HEK293T (cell line): ENCODE data around the gene LMCD1.

Source experiments
- CTCF ChIA-PET: fragments of 350-600 bp; formaldehyde crosslinking; extraction: SDS; loops from one replicate; lab custom pipeline; 2021; ENCODE audit warnings: antibody characterized with exemption, inconsistent platforms; lab: Yijun Ruan, JAX
- POLR2A ChIA-PET: fragments of 350-600 bp; formaldehyde crosslinking; extraction: SDS; loops from one replicate; lab custom pipeline; 2020; ENCODE audit warnings: antibody characterized with exemption, inconsistent platforms; lab: Yijun Ruan, JAX
- DNase-seq: peaks from one replicate; pipeline ENCODE4 v3.0.0; 2012; ENCODE audit warnings: mixed read lengths; ENCODE audit errors: extremely low spot score
- ARNT ChIP-seq: fragments of 450-650 bp; IDR thresholded peaks from 2 replicates; pipeline ENCODE4 v1.6.1; 2017; ENCODE audit warnings: mild to moderate bottlenecking
- BHLHE40 ChIP-seq: fragments of 450-650 bp; IDR thresholded peaks from 2 replicates; pipeline ENCODE4 v1.6.1; 2016; ENCODE audit warnings: mild to moderate bottlenecking, moderate library complexity, borderline replicate concordance
- CTBP1 ChIP-seq: fragments of 450-650 bp; IDR thresholded peaks from 2 replicates; pipeline ENCODE4 v1.6.1; 2016; ENCODE audit warnings: borderline replicate concordance
- ELF4 ChIP-seq: fragments of 450-650 bp; IDR thresholded peaks from 2 replicates; pipeline ENCODE4 v1.6.1; 2017; ENCODE audit warnings: antibody characterized with exemption
- FOXA1 ChIP-seq: fragments of 450-650 bp; IDR thresholded peaks from 2 replicates; pipeline ENCODE4 v1.6.1; 2016; ENCODE audit warnings: mild to moderate bottlenecking
- FOXK2 ChIP-seq: fragments of 450-650 bp; IDR thresholded peaks from 2 replicates; pipeline ENCODE4 v1.6.1; 2016; ENCODE audit warnings: mild to moderate bottlenecking
- FOXM1 ChIP-seq: fragments of 450-650 bp; IDR thresholded peaks from 2 replicates; pipeline ENCODE4 v1.6.1; 2017; ENCODE audit warnings: mild to moderate bottlenecking, borderline replicate concordance
- HDGF ChIP-seq: fragments of 450-650 bp; IDR thresholded peaks from 2 replicates; pipeline ENCODE4 v1.6.1; 2017; ENCODE audit warnings: antibody characterized with exemption, borderline replicate concordance
- L3MBTL2 ChIP-seq: fragments of 450-650 bp; conservative IDR thresholded peaks from 2 replicates; pipeline ENCODE4 v1.6.1; 2016; ENCODE audit warnings: mild to moderate bottlenecking
- LEF1 ChIP-seq: fragments of 450-650 bp; IDR thresholded peaks from 2 replicates; pipeline ENCODE4 v1.6.1; 2017; ENCODE audit warnings: mild to moderate bottlenecking, borderline replicate concordance
- NFRKB ChIP-seq: fragments of 450-650 bp; IDR thresholded peaks from 2 replicates; pipeline ENCODE4 v1.6.1; 2016; ENCODE audit warnings: mild to moderate bottlenecking, moderate library complexity
- SP1 ChIP-seq: fragments of 450-650 bp; IDR thresholded peaks from 2 replicates; pipeline ENCODE4 v1.6.1; 2017
- SUZ12 ChIP-seq: fragments of 450-650 bp; IDR thresholded peaks from 2 replicates; pipeline ENCODE4 v1.6.1; 2016; ENCODE audit warnings: mild to moderate bottlenecking
- TARDBP ChIP-seq: fragments of 450-650 bp; IDR thresholded peaks from 2 replicates; pipeline ENCODE4 v1.6.1; 2016
- ZNF384 ChIP-seq: fragments of 450-650 bp; IDR thresholded peaks from 2 replicates; pipeline ENCODE4 v1.6.1; 2016
- TF ChIP-seq, protein P1 (sequence below): fragments of 450-650 bp; IDR thresholded peaks from 2 replicates; pipeline ENCODE4 v1.6.1; 2016

The LMCD1 gene

DNA sequence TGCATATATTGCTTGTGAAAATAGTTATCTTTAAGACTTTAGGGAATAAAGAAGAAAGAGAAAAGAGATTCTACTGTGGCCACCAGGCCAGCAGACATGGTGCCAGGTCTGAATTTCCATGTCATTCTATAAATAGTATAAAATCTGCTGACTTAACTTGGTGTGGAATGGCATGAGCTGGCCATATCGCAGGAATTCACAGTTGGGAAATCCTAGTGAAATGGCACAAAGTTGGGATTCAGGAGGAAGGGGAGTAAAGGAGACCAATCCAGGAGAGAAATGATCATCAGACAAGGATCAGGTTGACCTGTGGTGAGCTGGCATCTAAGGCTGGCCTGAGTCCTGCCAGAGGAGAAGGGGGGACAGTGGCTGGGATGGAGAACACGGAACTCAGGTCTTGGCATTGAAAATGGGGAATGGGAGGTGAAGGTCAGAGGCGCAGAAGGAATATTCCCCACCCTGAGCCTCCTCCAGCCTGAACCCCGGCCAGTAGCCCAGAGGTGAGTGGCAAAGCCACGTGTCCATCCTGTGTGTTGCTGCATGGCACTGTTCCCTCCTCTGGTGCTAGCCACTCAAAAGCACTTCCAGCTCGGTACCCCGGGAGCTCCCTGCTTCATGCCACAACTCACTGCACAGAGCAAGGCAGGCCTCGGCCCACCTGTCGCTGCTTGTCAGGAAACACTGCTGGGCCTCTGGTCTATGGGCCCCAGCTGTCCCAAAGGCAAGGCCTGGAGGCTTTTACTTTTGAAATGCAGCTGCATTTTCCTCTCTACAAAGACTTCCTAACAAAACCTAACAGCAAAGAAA, 91.6 kb downstream of the LMCD1 start:
- ChIA-PET CTCF (no interaction called here), POLR2A (no interaction called here)
- TF ChIP-seq SP1 (no peak), HDGF (no peak), FOXM1 (no peak), ARNT (no peak)
- no peak for DNase-seq

DNA sequence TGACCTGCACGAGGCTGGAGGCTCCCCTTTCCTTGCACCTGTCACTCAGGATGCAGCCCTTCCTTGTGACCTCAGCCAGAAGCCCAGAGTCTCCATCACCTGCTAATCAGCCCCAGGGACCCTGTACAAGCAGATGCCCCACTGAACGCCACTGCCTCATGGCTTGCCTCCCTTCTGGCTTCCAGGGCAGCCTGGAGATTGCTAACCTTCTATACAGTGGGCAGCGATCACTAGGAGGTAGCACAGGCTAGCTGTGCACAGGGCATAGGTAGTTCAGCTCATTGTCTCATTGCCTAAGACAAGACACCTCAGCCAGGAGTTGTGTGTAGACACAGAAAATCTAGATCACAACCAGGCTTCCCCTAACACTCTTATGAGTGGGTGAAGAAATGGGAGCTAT, 93.6 kb downstream of the LMCD1 start:
- ChIA-PET POLR2A (no interaction called here), CTCF (no interaction called here)
- DNase-seq: no peak
- no peak for TF ChIP-seq SP1
- TF ChIP-seq CTBP1: no peak
- TF ChIP-seq, protein P1, sequence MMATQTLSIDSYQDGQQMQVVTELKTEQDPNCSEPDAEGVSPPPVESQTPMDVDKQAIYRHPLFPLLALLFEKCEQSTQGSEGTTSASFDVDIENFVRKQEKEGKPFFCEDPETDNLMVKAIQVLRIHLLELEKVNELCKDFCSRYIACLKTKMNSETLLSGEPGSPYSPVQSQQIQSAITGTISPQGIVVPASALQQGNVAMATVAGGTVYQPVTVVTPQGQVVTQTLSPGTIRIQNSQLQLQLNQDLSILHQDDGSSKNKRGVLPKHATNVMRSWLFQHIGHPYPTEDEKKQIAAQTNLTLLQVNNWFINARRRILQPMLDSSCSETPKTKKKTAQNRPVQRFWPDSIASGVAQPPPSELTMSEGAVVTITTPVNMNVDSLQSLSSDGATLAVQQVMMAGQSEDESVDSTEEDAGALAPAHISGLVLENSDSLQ: no peak
- TF ChIP-seq BHLHE40: no peak
- no peak for TF ChIP-seq TARDBP
- no peak for TF ChIP-seq FOXM1
- TF ChIP-seq SUZ12: no peak

DNA sequence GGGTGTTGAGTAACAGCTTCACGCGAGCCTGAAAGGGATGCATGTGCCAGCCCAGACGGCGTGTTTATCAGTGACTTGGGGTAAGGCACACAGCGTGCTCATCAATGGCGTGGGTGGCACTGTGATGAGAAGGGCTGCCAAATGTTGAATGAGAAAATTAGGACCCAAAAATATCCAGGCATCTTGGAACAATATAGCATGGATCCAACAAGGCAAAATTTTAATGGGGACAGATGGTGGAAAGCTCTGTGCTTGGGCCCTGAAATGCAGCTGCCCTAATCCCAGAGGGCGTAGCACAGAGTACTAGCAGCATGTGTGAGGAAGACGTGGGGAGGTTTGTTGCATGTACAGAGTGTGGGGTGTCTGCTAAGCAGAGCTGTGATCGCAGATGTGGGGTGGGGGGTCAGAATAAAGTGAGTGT, 94.1 kb downstream of the LMCD1 start:
- CTCF ChIA-PET: no interaction called here
- POLR2A ChIA-PET: no interaction called here
- TF ChIP-seq ZNF384 (no peak), ELF4 (no peak), SUZ12 (no peak), NFRKB (no peak), FOXK2 (no peak), FOXA1 (no peak)
- TF ChIP-seq, protein P1: no peak
- no peak for DNase-seq

DNA sequence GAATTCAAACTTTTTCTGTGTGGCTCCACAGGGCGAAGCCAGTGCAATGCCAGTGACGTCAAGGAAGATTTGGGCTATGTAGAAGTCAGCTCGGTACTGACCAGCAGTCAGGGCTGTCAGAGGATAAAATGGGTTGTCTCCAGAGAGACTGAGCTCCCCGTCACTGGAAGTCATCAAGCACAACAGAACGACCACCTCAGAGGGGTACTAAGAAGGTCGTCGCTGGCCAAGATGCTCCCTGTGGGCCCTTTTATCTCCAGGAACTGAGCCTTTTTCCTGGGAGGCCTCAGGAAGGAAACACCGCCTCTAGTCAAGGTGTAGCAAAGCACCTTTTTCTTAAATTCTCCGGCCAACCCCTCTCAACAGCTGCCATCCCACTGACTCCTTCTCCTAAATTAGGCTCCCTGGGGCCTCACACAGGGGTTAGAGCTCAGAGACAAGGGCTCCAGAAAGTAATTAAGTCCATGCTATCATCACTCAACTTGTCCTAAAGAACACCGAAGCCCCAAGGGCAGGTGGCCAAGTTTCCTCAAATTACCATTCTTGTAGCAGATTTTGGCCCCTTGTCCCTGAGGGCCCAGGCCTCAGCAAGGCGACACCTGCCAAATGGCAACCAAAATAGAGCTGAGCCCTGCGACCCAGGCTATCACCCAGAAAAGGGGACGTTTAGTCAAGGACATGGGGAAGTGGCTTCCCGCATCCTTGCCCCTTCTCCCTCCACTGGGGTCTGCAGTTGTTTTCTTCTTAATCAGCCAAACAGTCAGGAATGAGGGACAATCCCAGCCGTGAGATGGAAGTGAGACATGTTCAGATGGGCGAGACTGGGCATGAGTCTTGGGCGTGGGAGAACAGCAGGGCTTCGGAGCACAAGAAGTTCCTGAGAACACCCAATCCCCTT, 94.9 kb downstream of the LMCD1 start:
- POLR2A ChIA-PET: interaction anchor here (1.4 kb wide), 1 partner anchor 36 kb away, joined by 4 read pairs; no protein-coding TSS in a partner anchor
- DNase-seq: no peak
- CTCF ChIA-PET: no interaction called here
- TF ChIP-seq ELF4 (no peak), LEF1 (no peak), ZNF384 (no peak), L3MBTL2 (no peak), FOXM1 (no peak)
- TF ChIP-seq, protein P1: no peak

DNA sequence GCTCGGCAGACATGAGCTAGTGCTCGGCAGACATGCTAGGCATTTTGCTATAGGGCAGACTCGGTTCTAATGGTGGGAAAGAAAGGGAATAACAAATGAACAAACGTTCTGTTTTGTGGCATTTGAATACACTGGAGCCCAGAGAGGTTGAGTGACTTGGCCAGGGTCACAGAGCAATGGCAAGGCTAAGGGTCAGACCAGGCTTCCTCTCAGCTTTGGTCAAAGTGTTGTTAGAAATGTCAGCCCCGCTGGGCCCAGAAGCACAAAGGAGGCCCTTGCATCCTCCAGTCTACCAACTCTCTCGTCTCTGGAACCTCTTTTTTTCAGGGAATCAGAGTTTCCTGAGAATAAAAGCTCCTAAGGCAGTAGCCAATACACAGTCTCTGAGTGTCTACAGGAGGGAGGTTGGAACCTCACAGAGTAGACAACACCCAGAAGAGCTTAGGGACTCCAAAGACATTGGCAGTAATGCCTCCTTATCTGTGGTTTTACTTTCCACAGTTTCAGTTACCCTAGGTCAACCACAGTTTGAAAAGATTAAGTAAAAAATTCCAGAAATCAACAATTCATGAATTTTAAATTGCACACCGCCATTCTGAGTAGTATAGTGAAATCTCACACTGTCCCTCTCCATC, 95.7 kb downstream of the LMCD1 start:
- no peak for TF ChIP-seq TARDBP
- no peak for TF ChIP-seq SP1
- TF ChIP-seq ELF4: no peak
- no peak for TF ChIP-seq FOXA1
- no peak for TF ChIP-seq SUZ12
- no peak for TF ChIP-seq L3MBTL2
- ChIA-PET CTCF (no interaction called here), POLR2A (interaction anchor here (1.4 kb wide), 1 partner anchor 37 kb away, joined by 4 read pairs; no protein-coding TSS in a partner anchor)
- no peak for DNase-seq

DNA sequence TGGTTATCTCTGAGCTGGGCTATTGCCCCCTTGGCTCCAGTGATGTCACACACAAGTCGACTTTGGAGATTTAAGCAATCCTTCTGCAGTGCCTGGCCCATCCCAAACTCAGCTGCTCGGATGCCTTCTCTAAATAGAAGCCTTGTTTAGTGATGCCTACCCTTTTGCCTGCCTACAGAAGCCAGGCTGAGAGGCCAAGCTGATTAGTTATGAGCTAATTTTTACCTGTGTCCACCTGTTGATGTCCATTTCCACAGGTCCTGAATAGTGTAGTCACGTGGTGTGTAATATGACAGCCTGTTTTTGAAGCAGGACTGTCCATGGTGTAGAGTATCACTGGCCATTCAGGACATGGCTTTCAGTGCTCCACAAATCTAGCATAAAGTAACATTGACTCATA, 97.5 kb downstream of the LMCD1 start:
- CTCF ChIA-PET: interaction anchor here (0.6 kb wide), 1 partner anchor 120 kb away, joined by 3 read pairs; no protein-coding TSS in a partner anchor
- TF ChIP-seq ARNT (no peak), CTBP1 (no peak), SP1 (no peak), FOXA1 (no peak)
- TF ChIP-seq, protein P1: no peak
- no peak for DNase-seq
- POLR2A ChIA-PET: no interaction called here
